ENCODE data around the gene FTO.

FTO gene

GRCh38 chr16:53915452-53916160 lies 211.7 kb downstream of the FTO start:
- no peak overlapping the region for H4K91ac ChIP-seq (ENCODE audit: low read depth, low read length, poor library complexity)
- H3K36me3 ChIP-seq (replicated peaks in 1 of 2; ENCODE audit: control insufficient read depth in 2 of 2, insufficient read depth in 2 of 2, low read length in 2 of 2), result no peaks in the 10 kb centered on the region
- H3K4me1 ChIP-seq (ENCODE audit: control insufficient read depth in 2 of 2, insufficient read depth in 1 of 2, low read depth in 1 of 2, low read length in 2 of 2), result peaks cover 12 to 51% of the 10 kb centered on the region in 2 donors
- H4K8ac ChIP-seq (ENCODE audit: low read depth, low read length), result no peak overlapping the region
- no peak overlapping the region for H3K14ac ChIP-seq (ENCODE audit: low read length)
- H3K27ac ChIP-seq (replicated peaks; ENCODE audit: low read length), result no peak overlapping the region
- H3K23ac ChIP-seq (ENCODE audit: low read depth, low read length, poor library complexity), result no peak overlapping the region
- H3K4me3 ChIP-seq (ENCODE audit: low read length in 2 of 2), result no peak overlapping the region
- no peak overlapping the region for H2AFZ ChIP-seq (ENCODE audit: low read length)
- H2BK120ac ChIP-seq (ENCODE audit: low read depth, low read length), result no peak overlapping the region
- no peak overlapping the region for H3K18ac ChIP-seq (ENCODE audit: low read length)
- H3K4ac ChIP-seq (ENCODE audit: low read length), result no peak overlapping the region
- no peak overlapping the region for H2BK5ac ChIP-seq (ENCODE audit: low read length)
- H3K27me3 ChIP-seq (ENCODE audit: control insufficient read depth in 3 of 3, insufficient read depth in 3 of 3, low read depth in 1 of 3, low read length in 3 of 3), result peaks cover 0 to 16% (median 2%) of the 10 kb centered on the region in 3 experiments
- H3K9ac ChIP-seq (ENCODE audit: low read depth, low read length, poor library complexity), result no peak overlapping the region
- H2AK5ac ChIP-seq (ENCODE audit: low read depth, low read length), result no peak overlapping the region
- no peak overlapping the region for H2BK12ac ChIP-seq (ENCODE audit: low read length)
- no peak overlapping the region for H2BK15ac ChIP-seq (ENCODE audit: low read length)
- DNase-seq (ENCODE audit: low spot score), result peak; percentile 63
- peak overlapping the region; percentile 19 for H3K4me2 ChIP-seq (ENCODE audit: insufficient read depth, low read length, poor library complexity, severe bottlenecking)
- WGBS, 2 donors (ENCODE audit: extremely low coverage in 2 of 2, insufficient read length in 2 of 2, insufficient replicate concordance in 1 of 2), result no CpG with 5 or more reads among the region's 5 CpGs
- H3K79me1 ChIP-seq (ENCODE audit: low read depth, low read length), result no peaks in the 10 kb centered on the region
- no peaks in the 10 kb centered on the region for H3K9me3 ChIP-seq (replicated peaks in 1 of 2; ENCODE audit: control insufficient read depth in 2 of 2, insufficient read depth in 1 of 2, low read depth in 1 of 2, low read length in 2 of 2)

DNA sequence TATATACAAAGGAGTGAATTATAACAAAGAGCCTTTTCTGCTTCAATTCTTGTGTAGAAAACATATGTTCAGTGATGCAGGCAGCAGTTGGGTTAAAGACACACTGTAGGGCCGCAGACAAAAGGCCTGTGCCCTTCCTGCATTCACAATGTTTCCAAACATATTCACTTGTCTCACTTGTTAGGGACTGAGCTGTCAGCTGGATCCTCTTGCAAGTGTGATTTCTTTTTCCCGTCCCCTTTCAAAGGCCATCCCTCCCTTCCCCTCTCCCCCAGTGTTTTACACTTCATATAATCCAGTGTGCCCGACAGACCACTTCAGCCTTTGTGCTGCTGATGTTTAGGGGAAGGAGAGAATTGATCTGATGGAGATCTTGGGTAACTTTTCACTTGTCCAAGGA lies 217.0 kb downstream of the FTO start:
- H3K4me2 ChIP-seq (ENCODE audit: insufficient read depth, low read length, poor library complexity, severe bottlenecking), result no peak overlapping the region
- H3K4ac ChIP-seq (ENCODE audit: low read length), result no peak overlapping the region
- H2AK5ac ChIP-seq (ENCODE audit: low read depth, low read length), result no peak overlapping the region
- DNase-seq (ENCODE audit: low spot score), result no peak
- no peak overlapping the region for H3K14ac ChIP-seq (ENCODE audit: low read length)
- H3K9ac ChIP-seq (ENCODE audit: low read depth, low read length, poor library complexity), result no peak overlapping the region
- no peak overlapping the region for H2BK5ac ChIP-seq (ENCODE audit: low read length)
- peaks cover 0 to 2% (median 0%) of the 10 kb centered on the region in 3 experiments for H3K27me3 ChIP-seq (ENCODE audit: control insufficient read depth in 3 of 3, insufficient read depth in 3 of 3, low read depth in 1 of 3, low read length in 3 of 3)
- H3K9me3 ChIP-seq (replicated peaks in 1 of 2; ENCODE audit: control insufficient read depth in 2 of 2, insufficient read depth in 1 of 2, low read depth in 1 of 2, low read length in 2 of 2), result no peaks in the 10 kb centered on the region
- H3K4me3 ChIP-seq (ENCODE audit: low read length in 2 of 2), result no peak overlapping the region
- H2AFZ ChIP-seq (ENCODE audit: low read length), result no peak overlapping the region
- peaks cover 22 to 61% of the 10 kb centered on the region in 2 donors for H3K4me1 ChIP-seq (ENCODE audit: control insufficient read depth in 2 of 2, insufficient read depth in 1 of 2, low read depth in 1 of 2, low read length in 2 of 2)
- H3K79me1 ChIP-seq (ENCODE audit: low read depth, low read length), result no peaks in the 10 kb centered on the region
- no peak overlapping the region for H4K8ac ChIP-seq (ENCODE audit: low read depth, low read length)
- H4K91ac ChIP-seq (ENCODE audit: low read depth, low read length, poor library complexity), result no peak overlapping the region
- no peak overlapping the region for H3K23ac ChIP-seq (ENCODE audit: low read depth, low read length, poor library complexity)
- no peak overlapping the region for H3K27ac ChIP-seq (replicated peaks; ENCODE audit: low read length)
- no peaks in the 10 kb centered on the region for H3K36me3 ChIP-seq (replicated peaks in 1 of 2; ENCODE audit: control insufficient read depth in 2 of 2, insufficient read depth in 2 of 2, low read length in 2 of 2)
- no peak overlapping the region for H2BK12ac ChIP-seq (ENCODE audit: low read length)
- H2BK120ac ChIP-seq (ENCODE audit: low read depth, low read length), result no peak overlapping the region
- WGBS, 2 donors (ENCODE audit: extremely low coverage in 2 of 2, insufficient read length in 2 of 2, insufficient replicate concordance in 1 of 2), result no CpG with 5 or more reads among the region's 3 CpGs
- no peak overlapping the region for H3K18ac ChIP-seq (ENCODE audit: low read length)
- H2BK15ac ChIP-seq (ENCODE audit: low read length), result no peak overlapping the region

GRCh38 chr16:53922067-53922806 lies 218.3 kb downstream of the FTO start:
- no peak overlapping the region for H2AFZ ChIP-seq (ENCODE audit: low read length)
- DNase-seq (ENCODE audit: low spot score), result no peak
- H2BK5ac ChIP-seq (ENCODE audit: low read length), result no peak overlapping the region
- H3K4me2 ChIP-seq (ENCODE audit: insufficient read depth, low read length, poor library complexity, severe bottlenecking), result no peak overlapping the region
- H2BK12ac ChIP-seq (ENCODE audit: low read length), result no peak overlapping the region
- H3K27ac ChIP-seq (replicated peaks; ENCODE audit: low read length), result no peak overlapping the region
- no peak overlapping the region for H3K23ac ChIP-seq (ENCODE audit: low read depth, low read length, poor library complexity)
- no peaks in the 10 kb centered on the region for H3K79me1 ChIP-seq (ENCODE audit: low read depth, low read length)
- no peak overlapping the region for H2BK15ac ChIP-seq (ENCODE audit: low read length)
- no peak overlapping the region for H3K14ac ChIP-seq (ENCODE audit: low read length)
- H3K4me3 ChIP-seq (ENCODE audit: low read length in 2 of 2), result no peak overlapping the region
- H3K4me1 ChIP-seq (ENCODE audit: control insufficient read depth in 2 of 2, insufficient read depth in 1 of 2, low read depth in 1 of 2, low read length in 2 of 2), result peaks cover 22 to 55% of the 10 kb centered on the region in 2 donors
- no peak overlapping the region for H3K4ac ChIP-seq (ENCODE audit: low read length)
- H3K18ac ChIP-seq (ENCODE audit: low read length), result no peak overlapping the region
- no peak overlapping the region for H4K91ac ChIP-seq (ENCODE audit: low read depth, low read length, poor library complexity)
- no peak overlapping the region for H2BK120ac ChIP-seq (ENCODE audit: low read depth, low read length)
- H3K9me3 ChIP-seq (replicated peaks in 1 of 2; ENCODE audit: control insufficient read depth in 2 of 2, insufficient read depth in 1 of 2, low read depth in 1 of 2, low read length in 2 of 2), result no peaks in the 10 kb centered on the region
- H3K27me3 ChIP-seq (ENCODE audit: control insufficient read depth in 3 of 3, insufficient read depth in 3 of 3, low read depth in 1 of 3, low read length in 3 of 3), result no peaks in the 10 kb centered on the region
- no peaks in the 10 kb centered on the region for H3K36me3 ChIP-seq (replicated peaks in 1 of 2; ENCODE audit: control insufficient read depth in 2 of 2, insufficient read depth in 2 of 2, low read length in 2 of 2)
- no peak overlapping the region for H2AK5ac ChIP-seq (ENCODE audit: low read depth, low read length)
- no CpG with 5 or more reads among the region's 6 CpGs for WGBS, 2 donors (ENCODE audit: extremely low coverage in 2 of 2, insufficient read length in 2 of 2, insufficient replicate concordance in 1 of 2)
- no peak overlapping the region for H3K9ac ChIP-seq (ENCODE audit: low read depth, low read length, poor library complexity)
- H4K8ac ChIP-seq (ENCODE audit: low read depth, low read length), result no peak overlapping the region

DNA sequence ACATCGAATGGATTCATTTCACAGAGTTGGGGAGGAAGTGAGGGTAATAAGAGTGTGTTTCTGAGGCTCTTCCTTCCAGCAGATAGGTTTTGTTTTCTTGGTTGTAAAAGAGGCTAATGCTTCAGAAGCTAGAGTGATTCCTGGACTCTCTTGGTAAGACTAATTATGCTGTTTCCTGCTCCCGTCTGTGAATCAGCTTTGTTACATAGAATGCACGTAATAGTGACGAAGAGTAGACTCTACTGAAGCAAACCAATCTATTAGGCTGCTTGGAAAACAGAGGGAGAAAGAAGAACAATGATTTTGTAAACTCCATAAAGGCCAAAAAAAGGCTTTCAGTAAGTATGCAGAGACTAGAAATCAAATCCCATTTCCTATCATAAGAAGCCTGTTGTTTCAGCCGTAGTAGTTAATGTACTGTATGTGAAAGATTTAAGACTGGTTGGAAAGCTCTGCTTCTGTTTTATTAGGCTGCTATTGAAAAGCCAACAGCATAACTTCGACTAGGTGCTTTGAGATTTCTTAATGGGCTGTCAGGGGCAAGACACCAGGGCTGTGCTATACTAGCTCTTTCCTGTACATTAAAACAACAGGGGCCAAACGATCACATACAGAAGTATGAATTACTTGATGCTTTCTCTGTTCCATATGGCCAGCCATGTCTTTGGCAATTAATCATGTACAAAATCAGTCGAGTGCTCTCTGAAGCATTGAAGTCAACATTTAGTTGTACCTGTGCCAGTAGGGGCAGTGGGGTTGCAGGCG lies 219.0 kb downstream of the FTO start:
- Histone ChIP-seq H3K4me2 (ENCODE audit: insufficient read depth, low read length, poor library complexity, severe bottlenecking) (no peak overlapping the region), H3K4me3 (ENCODE audit: low read length in 2 of 2) (no peak overlapping the region), H2BK5ac (ENCODE audit: low read length) (no peak overlapping the region), H2BK15ac (ENCODE audit: low read length) (no peak overlapping the region), H3K9me3 (replicated peaks in 1 of 2; ENCODE audit: control insufficient read depth in 2 of 2, insufficient read depth in 1 of 2, low read depth in 1 of 2, low read length in 2 of 2) (peaks cover 0 to 5% of the 10 kb centered on the region in 2 donors), H2BK12ac (ENCODE audit: low read length) (no peak overlapping the region), H3K9ac (ENCODE audit: low read depth, low read length, poor library complexity) (no peak overlapping the region), H3K27ac (replicated peaks; ENCODE audit: low read length) (no peak overlapping the region), H3K36me3 (replicated peaks in 1 of 2; ENCODE audit: control insufficient read depth in 2 of 2, insufficient read depth in 2 of 2, low read length in 2 of 2) (no peaks in the 10 kb centered on the region), H3K23ac (ENCODE audit: low read depth, low read length, poor library complexity) (no peak overlapping the region), H3K79me1 (ENCODE audit: low read depth, low read length) (no peaks in the 10 kb centered on the region), H3K4me1 (ENCODE audit: control insufficient read depth in 2 of 2, insufficient read depth in 1 of 2, low read depth in 1 of 2, low read length in 2 of 2) (peaks cover 22 to 55% of the 10 kb centered on the region in 2 donors), H3K4ac (ENCODE audit: low read length) (no peak overlapping the region), H2AK5ac (ENCODE audit: low read depth, low read length) (no peak overlapping the region), H3K27me3 (ENCODE audit: control insufficient read depth in 3 of 3, insufficient read depth in 3 of 3, low read depth in 1 of 3, low read length in 3 of 3) (no peaks in the 10 kb centered on the region), H4K91ac (ENCODE audit: low read depth, low read length, poor library complexity) (no peak overlapping the region), H2AFZ (ENCODE audit: low read length) (no peak overlapping the region), H4K8ac (ENCODE audit: low read depth, low read length) (no peak overlapping the region), H3K14ac (ENCODE audit: low read length) (no peak overlapping the region), H3K18ac (ENCODE audit: low read length) (no peak overlapping the region), H2BK120ac (ENCODE audit: low read depth, low read length) (no peak overlapping the region)
- DNase-seq (ENCODE audit: low spot score), result no peak
- WGBS, 2 donors (ENCODE audit: extremely low coverage in 2 of 2, insufficient read length in 2 of 2, insufficient replicate concordance in 1 of 2), result no CpG with 5 or more reads among the region's 9 CpGs

Measured in neuronal stem cell (in vitro differentiated cells).